ENCODE data around the gene KRTAP10-10.

GRCh38 chr21:44625756-44626155 lies 11.4 kb upstream of the KRTAP10-10 start:
- no peak for TF ChIP-seq POLR2A (IDR thresholded peaks at IDR 0.05)
- no peak for TF ChIP-seq CTCF (IDR thresholded peaks at IDR 0.05)

Measured in testis (tissue), 2 donors.